Glomerular endothelial cell (primary cell): ENCODE measurements around the gene CDC42. TPM values are rescaled to one million over a fixed set of nuclear protein-coding genes. Genes with fewer than 3 reads are reported as not detected.
"Not testable (repeated sequence)": the region's sequence is repeated elsewhere in the genome, so short reads cannot be mapped to it uniquely, and the experiment has no call there.

Source experiments
- DNase-seq: peaks from one replicate; pipeline ENCODE4 v3.0.0-alpha.2; 2011; ENCODE audit warnings: low read depth, low spot score; ENCODE audit errors: extremely low read depth
- total RNA-seq: library from RNA; depleted of rRNA; stranded (reverse); fragments of >200 nt; gene quantifications from 2 replicates; pipeline ENCODE4 v1.2.3, GENCODE V29; 2015

CDC42 gene
- total RNA-seq: 349 and 429 TPM in 2 replicates

DNA sequence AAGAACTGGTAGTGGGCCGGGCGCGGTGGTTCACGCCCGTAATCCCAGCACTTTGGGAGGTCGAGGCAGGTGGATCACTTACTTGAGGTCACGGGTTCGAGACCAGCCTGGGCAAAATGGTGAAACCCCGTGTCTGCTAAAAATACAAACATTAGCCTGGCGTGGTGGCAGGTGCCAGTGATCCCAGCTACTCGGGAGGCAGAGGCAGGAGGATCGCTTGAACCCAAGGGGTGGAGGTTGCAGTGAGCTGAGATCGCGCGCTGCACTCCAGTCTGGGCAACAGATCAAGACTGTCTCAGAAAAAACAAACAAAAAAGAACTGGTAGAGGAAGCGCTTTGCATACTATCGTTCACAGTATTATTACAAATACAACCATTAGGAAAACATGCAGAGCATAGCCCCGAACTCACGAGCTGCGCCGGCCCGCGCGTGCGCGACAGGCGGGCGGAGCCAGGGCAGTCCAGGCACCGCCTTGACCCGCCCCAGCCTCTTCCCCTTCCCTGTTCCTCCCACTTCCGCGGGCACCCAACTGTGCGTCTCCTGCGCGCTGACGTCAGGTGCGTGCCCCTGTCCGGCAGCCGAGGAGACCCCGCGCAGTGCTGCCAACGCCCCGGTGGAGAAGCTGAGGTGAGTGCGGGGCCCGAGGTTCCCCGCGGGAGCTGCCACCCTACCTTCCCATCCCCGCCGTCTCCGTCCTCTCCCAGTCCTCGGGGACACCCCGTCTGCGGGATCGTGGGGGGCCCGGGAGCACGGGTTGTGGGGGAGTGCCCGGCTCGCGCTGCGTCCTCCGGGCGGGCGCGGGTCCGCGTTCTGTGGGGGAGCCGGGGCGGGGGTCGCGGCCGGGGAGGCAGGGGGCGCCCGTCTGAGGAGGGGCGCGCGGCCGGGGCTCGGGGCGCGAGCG, at the start of gene CDC42:
CDC42 (plus strand) TSS at position 595 of the 902 bp plus-strand sequence. CDS start 25,770 bp downstream, outside the sequence.
- no peak for DNase-seq

DNA sequence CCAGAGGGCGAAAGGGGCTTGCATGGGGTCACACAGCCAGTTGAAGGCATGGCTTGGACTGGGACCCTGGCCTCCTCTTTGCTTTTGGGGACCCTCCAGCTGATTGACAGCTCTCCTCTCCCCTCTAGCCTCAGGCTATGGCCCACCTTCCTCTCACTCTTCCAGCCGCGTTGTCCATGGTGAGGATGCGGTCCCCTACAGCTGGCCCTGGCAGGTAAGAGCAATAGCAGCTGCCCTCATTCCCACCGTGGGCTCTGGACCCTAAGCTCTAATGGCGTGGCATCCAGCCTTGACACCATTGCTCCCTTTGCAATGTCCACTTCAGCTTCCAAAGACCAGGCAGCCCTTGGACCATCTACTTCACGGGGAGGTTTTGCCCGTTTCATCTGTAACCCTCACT, 49.6 kb upstream of the CDC42 start:
- DNase-seq: not testable (repeated sequence)

DNA sequence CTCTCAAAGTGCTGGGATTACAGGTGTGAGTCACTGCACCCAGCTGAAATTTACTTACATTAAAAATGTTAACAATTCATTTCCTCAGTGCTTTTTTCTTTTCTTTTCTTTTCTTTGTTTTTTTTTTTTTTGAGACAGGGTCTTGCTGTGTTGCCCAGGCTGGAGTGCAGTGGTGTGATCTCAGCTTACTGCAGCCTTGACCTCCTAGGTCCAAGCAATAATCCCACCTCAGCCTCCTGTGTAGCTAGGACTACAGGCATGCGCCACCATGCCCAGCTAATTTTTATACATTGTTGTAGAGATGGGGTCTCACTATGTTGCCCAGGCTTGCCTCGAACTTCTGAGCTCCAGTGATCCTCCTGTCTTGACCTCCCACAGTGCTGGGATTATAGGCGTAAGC, 48.5 kb upstream of the CDC42 start:
- not testable (repeated sequence) for DNase-seq

DNA sequence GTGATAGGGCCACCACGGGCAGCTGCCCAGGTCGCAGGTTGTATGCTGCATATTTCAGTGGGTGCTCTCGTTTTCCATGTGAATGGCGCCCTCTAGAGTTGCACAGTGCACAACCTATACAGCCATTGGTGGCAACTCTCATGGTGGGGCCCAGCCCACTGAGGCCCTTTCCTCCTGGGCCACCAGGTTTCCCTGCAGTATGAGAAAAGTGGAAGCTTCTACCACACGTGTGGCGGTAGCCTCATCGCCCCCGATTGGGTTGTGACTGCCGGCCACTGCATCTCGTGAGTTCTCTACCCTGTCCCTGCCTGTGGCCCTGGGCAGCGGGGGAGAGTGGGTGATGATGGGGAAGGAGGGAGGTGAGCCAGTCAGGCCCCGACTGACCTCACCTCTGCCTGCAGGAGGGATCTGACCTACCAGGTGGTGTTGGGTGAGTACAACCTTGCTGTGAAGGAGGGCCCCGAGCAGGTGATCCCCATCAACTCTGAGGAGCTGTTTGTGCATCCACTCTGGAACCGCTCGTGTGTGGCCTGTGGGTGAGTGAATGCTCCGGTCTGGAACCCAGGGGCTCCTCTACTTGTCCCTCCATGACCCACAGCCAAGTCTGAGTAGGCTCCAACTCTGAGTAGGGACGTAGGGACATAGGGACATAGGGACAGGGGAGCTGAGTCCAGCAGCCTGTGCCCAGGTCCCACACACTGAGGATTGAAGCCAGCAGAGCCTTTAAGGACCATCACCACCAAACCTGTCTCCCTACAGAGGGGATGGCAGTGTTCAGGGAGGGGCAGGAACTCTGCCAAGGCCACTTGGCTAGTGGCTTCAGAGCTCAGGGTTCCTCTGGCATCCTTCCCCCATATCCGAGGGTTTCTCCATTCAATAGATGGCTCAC, 47.0 kb upstream of the CDC42 start:
- DNase-seq: not testable (repeated sequence)

DNA sequence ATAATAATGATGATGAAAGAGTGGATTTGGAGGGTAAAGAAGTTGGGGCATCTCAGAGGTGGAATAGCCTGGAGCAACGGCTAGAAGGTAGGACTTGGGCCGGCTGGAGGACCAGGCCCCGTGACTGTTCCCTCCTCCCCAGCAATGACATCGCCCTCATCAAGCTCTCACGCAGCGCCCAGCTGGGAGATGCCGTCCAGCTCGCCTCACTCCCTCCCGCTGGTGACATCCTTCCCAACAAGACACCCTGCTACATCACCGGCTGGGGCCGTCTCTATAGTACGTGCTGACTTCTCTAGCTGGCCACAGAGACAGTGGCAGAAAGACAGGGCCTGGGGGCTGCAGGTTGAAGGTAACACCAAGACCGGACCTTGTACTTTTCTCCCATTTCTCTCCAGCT, 45.8 kb upstream of the CDC42 start:
- not testable (repeated sequence) for DNase-seq

DNA sequence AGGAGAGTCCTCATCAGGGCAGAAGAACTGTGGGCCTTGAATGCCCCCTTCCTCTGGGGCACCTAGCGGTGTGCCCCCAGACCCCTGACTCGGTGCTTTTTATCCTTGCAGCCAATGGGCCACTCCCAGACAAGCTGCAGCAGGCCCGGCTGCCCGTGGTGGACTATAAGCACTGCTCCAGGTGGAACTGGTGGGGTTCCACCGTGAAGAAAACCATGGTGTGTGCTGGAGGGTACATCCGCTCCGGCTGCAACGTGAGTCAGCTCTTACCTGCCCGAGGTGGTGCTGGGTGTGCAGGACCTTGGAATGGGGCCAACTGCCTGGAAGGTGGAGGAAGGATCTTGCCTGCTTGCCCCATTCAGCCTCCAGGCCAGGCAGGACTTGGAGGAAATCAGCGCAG, 45.2 kb upstream of the CDC42 start:
- not testable (repeated sequence) for DNase-seq

DNA sequence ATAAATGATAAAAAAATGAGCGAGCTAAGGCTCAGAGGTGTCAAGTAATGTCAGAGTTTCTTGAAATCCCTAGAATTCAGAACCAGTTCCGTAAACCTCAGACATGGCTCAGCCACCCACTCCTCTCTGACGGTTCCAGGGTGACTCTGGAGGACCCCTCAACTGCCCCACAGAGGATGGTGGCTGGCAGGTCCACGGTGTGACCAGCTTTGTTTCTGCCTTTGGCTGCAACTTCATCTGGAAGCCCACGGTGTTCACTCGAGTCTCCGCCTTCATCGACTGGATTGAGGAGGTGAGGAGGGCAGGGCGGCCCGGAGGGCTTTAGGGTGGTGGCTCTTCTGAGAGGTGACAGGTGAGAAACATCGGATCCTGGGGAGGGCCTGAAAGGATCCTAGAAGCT, 42.9 kb upstream of the CDC42 start:
- DNase-seq: not testable (repeated sequence)

DNA sequence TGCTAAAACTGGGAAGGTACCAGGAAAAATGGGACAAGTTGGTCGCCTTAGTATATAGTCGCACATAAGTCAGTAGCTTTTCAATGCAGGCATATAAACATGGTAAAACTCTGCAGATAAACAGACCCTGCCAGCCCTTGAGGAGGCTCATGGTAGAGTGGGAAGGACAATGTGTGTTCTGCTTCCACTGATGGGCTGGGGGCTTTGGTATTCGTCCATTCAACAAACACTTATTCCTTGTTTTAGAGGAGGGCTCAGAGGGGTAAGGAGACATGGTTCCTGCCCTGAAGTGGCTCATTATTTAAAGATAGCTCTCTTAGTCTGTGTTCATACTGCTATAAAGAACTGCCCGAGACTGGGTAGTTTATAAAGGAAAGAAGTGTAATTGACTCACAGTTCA, 39.8 kb upstream of the CDC42 start:
- DNase-seq: not testable (repeated sequence)

DNA sequence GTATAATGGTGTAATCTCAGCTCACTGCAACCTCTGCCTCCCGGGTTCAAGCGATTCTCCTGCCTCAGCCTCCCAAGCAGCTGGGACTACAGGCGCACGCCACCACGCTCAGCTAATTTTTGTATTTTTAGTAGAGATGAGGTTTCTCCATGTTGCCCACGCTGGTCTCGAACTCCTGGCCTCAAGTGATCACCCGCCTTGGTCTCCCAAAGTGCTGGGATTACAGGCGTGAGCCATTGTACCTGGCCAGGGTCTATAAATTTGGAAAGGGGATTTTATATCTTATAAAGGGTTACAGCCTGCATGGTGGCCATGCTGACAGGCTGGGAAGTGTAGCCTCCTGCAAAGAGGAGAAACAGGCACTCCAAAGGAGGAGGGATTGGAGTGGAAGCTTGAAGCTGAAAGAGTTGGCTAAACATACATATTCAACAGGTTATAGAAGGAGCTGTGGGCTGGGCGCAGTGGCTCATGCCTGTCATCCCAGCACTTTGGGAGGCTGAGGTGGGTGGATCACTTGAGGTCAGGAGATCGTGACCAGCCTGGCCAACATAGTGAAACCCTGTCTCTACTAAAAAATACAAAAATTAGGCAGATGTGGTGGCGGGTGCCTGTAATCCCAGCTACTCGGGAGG, 37.8 kb upstream of the CDC42 start:
- DNase-seq: not testable (repeated sequence)

DNA sequence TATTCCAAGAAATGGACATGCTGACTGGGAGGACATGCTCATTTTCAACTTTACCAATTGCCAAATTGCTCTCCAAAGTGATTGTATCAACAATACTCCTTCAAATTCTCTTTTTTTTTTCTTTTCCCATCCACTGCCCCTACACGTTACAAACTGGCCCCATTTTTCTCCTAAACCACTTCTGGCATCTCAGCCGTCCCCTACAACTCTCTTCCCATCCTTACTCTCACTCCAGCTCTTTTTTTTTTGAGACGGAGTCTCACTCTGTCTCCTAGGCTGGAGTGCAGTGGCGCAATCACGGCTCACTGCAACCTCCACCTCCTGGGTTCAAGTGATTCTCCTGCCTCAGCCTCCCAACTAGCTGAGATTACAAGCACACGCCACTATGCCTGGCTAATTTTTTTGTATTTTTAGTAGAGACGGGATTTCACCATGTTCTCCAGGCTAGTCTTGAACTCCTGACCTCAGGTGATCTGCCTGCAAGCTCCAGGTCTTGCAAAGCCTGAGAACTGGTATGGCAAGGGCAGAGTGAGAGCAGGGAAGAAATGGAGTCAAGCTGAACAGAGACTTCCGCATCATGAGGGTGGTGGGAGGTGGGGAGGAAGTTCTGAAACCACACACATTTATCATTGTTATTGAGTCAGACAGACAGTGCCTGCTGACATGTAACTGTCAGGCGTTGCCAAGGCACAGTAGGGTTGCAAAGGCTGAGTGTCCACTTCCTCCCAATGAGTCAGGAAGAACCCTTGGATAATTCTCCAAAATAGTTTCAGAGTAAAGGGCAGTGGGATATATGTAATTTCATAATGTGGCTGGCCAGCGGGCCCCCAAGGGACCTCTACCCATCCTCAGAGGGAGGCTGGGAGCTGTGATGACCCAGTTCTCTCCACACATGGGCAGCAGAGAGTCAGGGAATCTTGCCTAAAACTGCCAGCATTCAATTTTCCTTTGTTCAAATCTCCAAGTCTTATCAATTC, 33.6 kb upstream of the CDC42 start:
- no peak for DNase-seq

DNA sequence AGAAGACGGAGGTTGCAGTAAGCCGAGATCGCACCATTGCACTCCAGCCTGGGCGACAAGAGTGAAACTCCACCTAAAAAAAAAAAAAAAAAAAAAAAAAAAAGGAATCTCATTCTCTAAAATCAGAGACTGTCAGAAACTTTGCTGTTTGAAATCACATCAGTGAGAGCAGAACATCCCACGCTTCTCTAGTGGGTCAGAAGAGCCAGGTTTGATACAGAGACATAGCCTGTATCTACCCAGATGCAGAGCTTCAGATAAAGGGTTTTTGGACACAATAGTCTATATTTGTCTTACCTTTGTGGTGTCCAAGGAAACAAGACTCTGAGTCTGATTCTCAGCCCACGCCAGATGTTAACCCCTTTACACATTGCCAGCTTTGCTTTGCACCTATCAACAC, 31.4 kb upstream of the CDC42 start:
- no peak for DNase-seq

DNA sequence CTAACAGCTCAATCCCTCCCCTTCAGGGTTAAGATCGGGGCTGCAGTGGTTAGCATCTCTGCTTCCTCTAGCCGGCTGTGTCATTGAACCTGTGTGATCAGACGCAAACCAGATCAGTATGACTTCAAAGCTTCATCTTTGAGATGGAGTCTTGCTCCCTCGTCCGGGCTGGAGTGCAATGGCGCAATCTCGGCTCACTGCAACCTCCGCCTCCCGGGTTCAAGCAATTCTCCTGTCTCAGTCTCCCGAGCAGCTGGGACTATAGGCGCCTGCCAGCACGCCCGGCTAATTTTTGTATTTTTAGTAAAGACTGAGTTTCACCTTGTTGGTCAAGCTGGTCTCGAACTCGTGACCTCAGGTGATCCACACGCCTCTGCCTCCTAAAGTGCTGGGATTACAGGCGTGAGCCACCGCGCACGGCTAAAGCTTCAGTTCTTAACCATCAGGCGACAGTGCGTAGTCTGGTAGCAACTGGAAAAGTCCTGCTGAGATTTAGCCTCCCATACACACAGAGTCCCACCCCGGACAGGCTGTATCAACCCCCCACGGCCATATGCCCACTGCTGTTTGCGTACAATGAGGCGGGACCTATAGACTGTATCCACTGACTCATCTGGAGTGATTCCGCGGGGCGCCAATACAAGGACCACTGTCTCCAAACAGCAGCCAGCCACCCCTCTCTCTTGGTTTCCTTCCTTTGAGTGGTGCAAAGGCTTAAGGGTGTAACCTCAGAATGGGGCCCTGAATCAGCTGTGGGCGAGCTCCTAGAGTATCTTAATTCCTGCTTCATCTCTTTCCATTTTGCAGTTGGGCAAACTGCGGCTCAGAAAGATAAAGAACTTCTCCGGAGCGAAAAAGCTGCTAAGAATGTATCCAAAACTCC, 27.8 kb upstream of the CDC42 start:
- DNase-seq: no peak

DNA sequence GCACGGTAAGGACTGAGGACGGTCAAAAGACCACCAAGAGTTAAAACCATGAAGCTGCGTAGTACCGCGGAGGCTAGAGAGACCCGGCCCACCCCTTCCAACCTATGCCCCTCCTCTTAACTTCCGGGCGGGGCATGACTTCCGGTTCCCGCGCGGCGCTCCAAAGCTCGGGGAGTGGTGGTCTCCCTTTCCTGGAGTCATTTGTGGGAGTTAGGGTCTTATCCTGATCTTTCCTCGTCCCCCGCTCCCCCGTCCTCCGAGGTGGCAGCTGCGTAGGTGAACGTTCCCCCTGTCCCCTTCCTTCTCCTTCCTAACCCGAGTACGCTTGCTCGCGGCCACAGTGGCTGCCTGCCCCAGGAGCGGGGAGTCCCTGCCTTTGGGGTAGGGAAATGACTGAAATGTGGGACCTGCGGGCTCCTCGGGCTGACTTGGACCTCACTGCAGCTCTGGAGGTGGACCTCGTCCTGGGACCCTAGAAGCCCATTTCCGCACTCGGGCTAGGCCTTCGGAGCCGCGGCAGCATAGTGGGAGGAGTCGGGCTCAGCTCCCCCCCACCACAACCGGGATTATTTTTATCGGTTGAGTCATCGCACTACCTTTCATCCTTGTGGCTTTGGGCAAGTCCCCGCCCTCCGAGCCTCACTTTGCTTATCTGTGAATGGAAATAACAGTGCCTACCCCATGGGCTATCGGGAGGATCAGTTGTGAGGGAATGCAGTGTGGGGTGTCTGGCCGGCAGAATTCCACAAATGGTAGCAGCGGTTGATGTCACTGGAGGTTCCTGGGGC, 26.9 kb upstream of the CDC42 start:
- DNase-seq: peak; percentile 69

DNA sequence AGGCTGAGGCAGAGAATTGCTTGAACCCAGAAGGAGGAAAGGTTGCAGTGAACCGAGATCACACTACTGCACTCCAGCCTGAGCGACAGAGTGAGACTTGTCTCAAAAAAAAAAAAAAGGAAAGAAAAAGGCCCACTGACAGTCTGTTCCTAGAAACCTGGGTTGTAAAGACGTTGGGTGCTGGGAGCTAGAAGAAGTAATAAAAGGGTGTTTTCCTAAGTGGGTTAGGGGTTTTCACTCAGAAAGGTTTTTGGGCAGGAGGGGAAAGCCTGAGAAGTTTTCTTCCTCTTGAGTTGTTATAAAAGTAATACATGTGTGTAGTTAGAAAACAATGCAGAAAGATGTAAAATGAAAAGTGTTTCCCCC, 25.6 kb upstream of the CDC42 start:
- no peak for DNase-seq

DNA sequence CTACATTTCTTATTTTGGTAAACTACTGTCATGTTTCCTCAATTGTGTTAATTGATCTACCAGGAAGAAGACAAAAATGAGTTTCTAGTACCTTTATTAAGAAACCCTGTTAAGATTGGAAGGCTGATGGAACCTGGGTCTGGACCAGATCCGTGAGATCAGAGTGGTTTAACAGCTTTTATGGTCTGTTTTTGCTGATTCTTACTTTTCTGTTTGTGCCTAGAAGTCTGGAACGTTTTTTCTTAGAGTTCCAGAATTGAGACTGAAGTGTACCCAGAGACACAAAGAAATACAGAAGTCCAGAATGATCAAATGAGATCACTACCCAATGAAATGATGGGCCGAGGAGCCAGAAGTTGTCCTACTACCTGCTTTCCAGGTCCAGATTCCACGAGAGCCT, 22.5 kb upstream of the CDC42 start:
- DNase-seq: no peak

DNA sequence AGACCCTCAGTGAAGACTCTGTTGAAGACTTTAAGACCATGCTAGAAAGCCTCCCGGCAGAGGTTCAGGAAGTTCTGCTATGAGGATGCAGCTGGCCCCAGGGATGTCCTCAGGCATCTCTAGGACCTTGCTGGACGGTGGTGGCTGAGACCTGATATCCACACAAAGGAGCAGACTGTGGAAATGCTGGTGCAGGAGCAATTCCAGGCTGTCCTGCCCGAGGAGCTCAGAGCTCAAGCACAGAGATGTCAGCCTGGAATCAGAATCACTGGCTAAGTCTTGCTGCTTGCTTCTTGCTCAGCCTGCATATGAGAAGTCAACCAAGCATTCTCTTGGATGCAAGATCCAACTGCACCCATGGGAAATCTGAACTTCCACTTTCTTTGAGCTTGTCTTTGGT, 22.0 kb upstream of the CDC42 start:
- no peak for DNase-seq

DNA sequence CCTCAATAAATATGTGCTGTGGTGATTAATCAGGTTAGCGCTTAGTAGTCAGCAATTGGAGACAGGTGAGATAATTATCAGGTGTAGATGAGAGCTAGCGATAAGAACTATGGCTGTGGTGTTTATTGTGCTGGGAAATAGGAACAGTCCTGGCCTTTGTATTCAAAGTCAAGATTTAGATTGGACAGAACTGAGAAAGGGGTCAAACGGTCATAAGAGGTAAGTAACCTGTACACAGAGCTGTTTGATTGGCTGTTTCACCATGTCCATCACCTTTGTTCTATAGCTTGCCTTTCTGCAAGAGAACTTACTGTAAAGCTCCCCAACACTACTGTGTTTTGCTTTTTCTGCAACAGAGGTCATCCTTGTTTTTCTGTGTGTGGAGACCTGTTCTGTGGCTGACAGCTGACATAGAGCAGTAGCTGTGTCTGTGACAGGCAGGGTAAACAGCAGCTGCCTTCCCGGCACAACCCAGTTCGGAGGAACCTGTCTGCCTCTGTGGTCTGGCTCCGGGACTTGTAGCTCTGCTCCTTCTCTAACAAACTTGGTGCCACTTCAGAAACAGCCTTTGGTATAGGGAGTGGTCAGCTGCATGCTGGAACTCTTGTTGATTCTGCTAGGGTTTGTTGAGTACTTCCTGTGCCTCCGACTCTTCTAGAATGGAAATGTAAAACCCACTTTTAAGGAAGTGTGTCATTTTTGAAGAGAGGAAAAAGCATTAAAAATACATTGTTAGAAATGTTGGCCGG, 21.1 kb upstream of the CDC42 start:
- DNase-seq: no peak
